IMR-90 (cell line): ENCODE results near the gene TTC39B.

Experiments used
- CTCF ChIP-seq: conservative IDR thresholded peaks from 2 replicates; pipeline ENCODE4 v1.5.1; 2012; ENCODE audit warnings: mild to moderate bottlenecking, low read depth, low read length, improper control_type of control experiment
- MAFK ChIP-seq: IDR thresholded peaks from 2 replicates; pipeline ENCODE4 v1.6.1; 2012; ENCODE audit warnings: low read depth, low read length, improper control_type of control experiment
- POLR2A ChIP-seq: IDR thresholded peaks from 2 replicates; pipeline ENCODE4 v1.6.1; 2012; ENCODE audit warnings: mild to moderate bottlenecking, low read depth, low read length

DNA sequence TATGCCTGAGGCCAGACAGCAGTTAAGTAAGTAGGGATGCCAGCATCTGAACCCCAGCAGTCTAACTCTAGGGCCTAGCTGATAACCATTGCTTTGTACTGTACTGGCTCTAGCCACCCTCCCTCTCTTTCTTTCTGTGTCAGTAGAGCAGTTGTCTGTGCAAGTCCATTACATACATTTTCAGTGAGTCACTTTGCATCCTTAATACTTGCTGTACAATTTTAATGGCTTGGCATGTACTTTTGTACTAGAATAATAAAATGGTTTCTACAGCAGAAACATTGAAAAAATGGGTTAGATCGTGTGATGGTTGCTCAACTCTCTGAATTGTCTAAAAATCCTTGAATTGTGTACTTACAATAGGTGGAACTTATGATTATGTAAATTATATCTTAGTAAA lies 1.5 kb upstream of the TTC39B start:
- TF ChIP-seq MAFK: no peak
- no peak for TF ChIP-seq POLR2A
- TF ChIP-seq CTCF: no peak
